ENCODE results near the gene VASP. TPM values are rescaled to one million over a fixed set of nuclear protein-coding genes. Genes with fewer than 3 reads are reported as not detected.

Gene VASP
- polyA plus RNA-seq, 2 of the 4 experiments (the other 2 are of a cell fraction), result 64.5 to 94.3 TPM

GRCh38 chr19:45571457-45572220 lies 64.4 kb downstream of the VASP start:
- H3K9me3 ChIP-seq, result peaks cover 5% of the 10 kb centered on the region; the same call in 1 of the 3 replicates
- ATAC-seq (no peak), FAIRE-seq (peak; percentile 13), DNase-seq (ENCODE audit: low read depth in 1 of 2, low spot score in 1 of 2) (no peak)
- no peak for TF ChIP-seq GATA3 (IDR thresholded peaks at IDR 0.05; ENCODE audit: borderline replicate concordance)
- TF ChIP-seq ATOH8 (CRISPR knock-in tag; IDR thresholded peaks at IDR 0.05; ENCODE audit: low read depth), result no peak
- TF ChIP-seq FOXS1 (CRISPR knock-in tag; IDR thresholded peaks at IDR 0.05), result no peak
- TF ChIP-seq CEBPB (IDR thresholded peaks at IDR 0.05), result no peak
- no peak for TF ChIP-seq CBX2 (IDR thresholded peaks at IDR 0.05; ENCODE audit: borderline replicate concordance, low read depth)
- TF ChIP-seq ZNF302 (CRISPR knock-in tag; IDR thresholded peaks at IDR 0.05), result no peak
- no peak for TF ChIP-seq CHD4 (IDR thresholded peaks at IDR 0.05; ENCODE audit: borderline replicate concordance)
- TF ChIP-seq MAX (IDR thresholded peaks at IDR 0.05), result no peak
- no peak for TF ChIP-seq MAFK (IDR thresholded peaks at IDR 0.05; ENCODE audit: partially characterized antibody)
- TF ChIP-seq SMC3 (IDR thresholded peaks at IDR 0.05), result no peak
- no peak for TF ChIP-seq ELK1 (IDR thresholded peaks at IDR 0.05; ENCODE audit: low read depth, low read length)
- no peak for TF ChIP-seq NPAS2 (CRISPR knock-in tag; IDR thresholded peaks at IDR 0.05; ENCODE audit: borderline replicate concordance)
- TF ChIP-seq HOXB5 (CRISPR knock-in tag; IDR thresholded peaks at IDR 0.05), result no peak
- TF ChIP-seq USF2 (IDR thresholded peaks at IDR 0.05), result no peak
- TF ChIP-seq HOXA7 (CRISPR knock-in tag; IDR thresholded peaks at IDR 0.05), result no peak
- no peak for TF ChIP-seq FOSL2 (IDR thresholded peaks at IDR 0.05)
- TF ChIP-seq FOSL2 (CRISPR knock-in tag; IDR thresholded peaks at IDR 0.05), result no peak
- TF ChIP-seq EHF (CRISPR knock-in tag; IDR thresholded peaks at IDR 0.05), result no peak
- no peak for TF ChIP-seq NR3C1 (IDR thresholded peaks at IDR 0.05)
- no peak for TF ChIP-seq ZC3H11A (IDR thresholded peaks at IDR 0.05)
- 89% methylated on average over 8 of the region's 8 CpGs for WGBS (ENCODE audit: missing lambda C conversion rate)
- no peak overlapping the region for H3K27ac ChIP-seq
- H3K4me3 ChIP-seq, result no peak overlapping the region
- H3K4me2 ChIP-seq, result no peak overlapping the region
- POLR2A ChIA-PET, result interaction anchor here (0.5 kb wide), 1 partner anchor 157 kb away, joined by 5 read pairs; no protein-coding TSS in a partner anchor
- CTCF ChIA-PET, result interaction anchor here (0.6 to 7.3 kb wide), 7 partner anchors 13 to 93 kb away, joined by 3 to 55 read pairs (median 5); no protein-coding TSS in a partner anchor
- H3K4me1 ChIP-seq, result peaks cover 43% of the 10 kb centered on the region

- no peak overlapping the region for H3K4me2 ChIP-seq
- ATAC-seq (no peak), FAIRE-seq (no peak), DNase-seq (ENCODE audit: low read depth in 1 of 2, low spot score in 1 of 2) (no peak)
- H3K9me3 ChIP-seq, result peaks cover 5% of the 10 kb centered on the region; the same call in 1 of the 3 replicates
- CTCF ChIA-PET, result interaction anchor here (1.1 to 6.4 kb wide), 7 partner anchors 15 to 135 kb away, joined by 3 to 46 read pairs (median 5); no protein-coding TSS in a partner anchor
- WGBS (ENCODE audit: missing lambda C conversion rate), result 85% methylated on average over 4 of the region's 4 CpGs
- POLR2A ChIA-PET, result no interaction called here
- no peak overlapping the region for H3K4me3 ChIP-seq
- peaks cover 53% of the 10 kb centered on the region for H3K4me1 ChIP-seq
- H3K27ac ChIP-seq, result peak overlapping the region; percentile 79 to 85; a peak in 4 of 6 replicates
- TF ChIP-seq NPAS2 (CRISPR knock-in tag; IDR thresholded peaks at IDR 0.05; ENCODE audit: borderline replicate concordance) (no peak), SREBF2 (IDR thresholded peaks at IDR 0.05) (no peak), SMC3 (IDR thresholded peaks at IDR 0.05) (no peak), RFX5 (IDR thresholded peaks at IDR 0.05) (no peak), ZFP36 (IDR thresholded peaks at IDR 0.05; ENCODE audit: borderline replicate concordance, partially characterized antibody) (no peak), PBX3 (IDR thresholded peaks at IDR 0.05) (no peak), TP53 (CRISPR knock-in tag; IDR thresholded peaks at IDR 0.05) (no peak), FOSL2 (IDR thresholded peaks at IDR 0.05) (no peak), FOSL2 (CRISPR knock-in tag; IDR thresholded peaks at IDR 0.05) (no peak), GATA3 (IDR thresholded peaks at IDR 0.05; ENCODE audit: borderline replicate concordance) (no peak), MAX (IDR thresholded peaks at IDR 0.05) (no peak), EHF (CRISPR knock-in tag; IDR thresholded peaks at IDR 0.05) (no peak), KDM5A (IDR thresholded peaks at IDR 0.05) (no peak), NFE2L2 (conservative IDR thresholded peaks at IDR 0.05; ENCODE audit: low read length) (no peak), HEYL (CRISPR knock-in tag; IDR thresholded peaks at IDR 0.05) (no peak), USF2 (IDR thresholded peaks at IDR 0.05) (no peak)
These were observed 67.2 kb downstream of the VASP start for GRCh38 chr19:45574526-45574925.

All from A549 (cell line).